ENCODE measurements around the gene OSBPL10.

Gene OSBPL10

DNA sequence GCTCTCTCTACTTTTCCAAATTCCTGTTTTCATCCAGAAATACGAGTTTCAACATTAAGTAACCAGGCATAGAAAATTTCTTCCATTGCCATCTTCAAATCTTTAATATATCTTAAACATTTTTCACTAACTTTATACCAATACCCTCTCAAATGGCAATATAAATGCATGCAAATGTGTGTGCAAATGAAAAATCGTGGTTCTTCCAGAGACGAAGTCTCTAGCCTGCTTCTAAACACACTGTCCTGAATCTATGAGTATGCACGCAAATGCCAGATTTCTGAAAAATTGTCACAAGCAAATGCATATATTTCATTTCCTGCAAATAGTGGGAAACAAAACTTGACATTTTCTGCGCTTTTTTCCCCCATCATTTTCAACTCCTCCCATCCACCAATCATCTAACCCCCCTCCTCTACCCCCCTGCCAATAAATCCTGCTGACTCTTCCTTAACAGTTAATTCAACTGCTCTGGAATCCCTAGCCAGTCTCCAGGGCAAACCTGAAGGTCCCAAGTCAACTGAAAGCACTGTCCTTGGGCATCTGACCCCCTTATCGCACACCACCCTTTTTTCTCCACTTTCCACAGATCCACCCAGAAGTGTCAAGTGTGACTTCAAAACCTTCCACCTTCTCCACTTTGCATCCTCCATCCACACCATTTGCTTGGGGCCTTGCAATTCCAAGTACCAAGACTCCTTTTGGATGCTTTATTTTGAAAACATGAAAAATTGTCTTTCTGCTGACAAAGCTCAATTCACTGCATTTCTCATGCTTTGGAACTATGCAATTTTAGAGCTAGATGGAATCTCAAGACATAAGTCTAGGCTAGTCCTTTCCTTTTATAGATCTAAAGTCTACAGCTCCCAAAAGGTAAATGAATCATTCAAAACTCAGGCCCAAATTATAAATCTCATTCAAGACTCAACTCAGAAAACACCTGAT lies 144.7 kb downstream of the OSBPL10 start:
- intact Hi-C loops (cut with DNase I), result no loop called here
- no peak for DNase-seq

DNA sequence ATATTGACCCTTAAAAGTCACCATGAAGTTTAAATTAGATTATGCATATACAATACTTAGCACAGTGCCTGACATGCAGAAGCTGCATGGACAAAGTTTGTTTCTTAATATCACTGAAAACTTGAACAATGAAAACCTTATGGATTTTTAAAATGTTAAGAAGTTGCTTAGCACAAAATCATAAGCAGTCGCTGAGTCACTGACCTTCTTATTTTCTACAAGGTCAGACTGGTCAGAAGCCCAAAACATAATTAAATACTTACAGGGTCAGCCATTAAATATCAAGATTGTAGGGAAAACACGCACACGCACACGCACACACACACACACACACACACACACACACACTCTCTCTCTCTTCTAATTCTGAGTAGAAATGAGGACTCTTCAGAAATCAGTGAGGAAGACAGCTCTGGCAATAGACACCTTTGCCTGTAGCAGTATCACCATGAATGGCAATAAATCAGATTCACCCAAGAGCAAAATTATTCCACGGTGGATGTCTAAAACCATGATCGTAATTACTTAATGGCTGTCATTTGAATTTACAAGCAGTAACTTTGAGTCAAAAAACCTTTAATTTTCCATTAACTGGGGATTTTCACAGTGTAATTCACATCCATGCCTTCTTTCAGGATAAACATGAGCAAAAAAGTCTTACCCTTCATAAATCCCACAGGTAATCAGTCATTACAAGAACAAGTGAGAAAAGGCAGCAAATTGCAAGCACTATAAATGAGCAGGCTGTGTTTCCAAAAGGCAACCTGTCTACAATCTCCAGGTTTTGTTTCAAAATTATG lies 147.5 kb downstream of the OSBPL10 start:
- DNase-seq, result no peak
- intact Hi-C loops (cut with DNase I), result no loop called here

DNA sequence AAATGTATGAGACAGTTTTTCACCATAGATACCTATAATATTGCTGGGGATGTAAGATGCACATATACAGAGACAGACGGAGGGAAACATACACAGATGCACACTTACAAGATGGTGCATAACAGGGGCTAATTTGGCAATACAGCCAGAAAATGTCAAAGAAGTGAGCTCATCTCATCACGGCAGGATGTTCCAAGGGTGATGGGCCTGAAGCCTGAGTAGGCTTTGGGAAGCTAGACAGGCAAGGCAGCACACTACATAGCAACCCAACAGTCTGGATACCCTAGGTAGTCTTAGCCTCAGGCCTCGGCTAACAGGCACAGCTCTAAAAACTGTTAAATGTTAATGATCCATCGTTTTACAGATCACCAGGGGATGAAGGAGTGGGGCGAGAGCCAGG lies 148.5 kb downstream of the OSBPL10 start:
- intact Hi-C loops (cut with DNase I), result no loop called here
- DNase-seq, result no peak

DNA sequence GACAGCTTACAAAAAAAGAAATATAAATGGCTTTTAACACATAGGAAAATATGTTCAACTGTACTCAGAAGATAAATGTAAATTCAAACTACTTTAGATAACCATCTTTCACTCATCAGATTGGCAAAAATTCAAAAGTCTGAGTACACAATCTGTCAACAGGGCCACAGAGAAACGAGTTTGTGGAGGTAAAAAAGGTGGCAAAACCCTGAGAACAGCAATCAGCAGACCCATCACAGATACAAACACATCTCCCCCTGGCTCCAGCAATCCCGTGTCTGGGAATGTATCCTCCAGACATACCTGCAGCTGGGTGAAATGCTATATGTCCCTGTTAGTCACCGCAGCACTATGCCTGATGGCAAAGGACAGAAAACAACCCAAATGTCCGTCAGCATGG lies 149.5 kb downstream of the OSBPL10 start:
- no peak for DNase-seq
- intact Hi-C loops (cut with DNase I), result no loop called here

DNA sequence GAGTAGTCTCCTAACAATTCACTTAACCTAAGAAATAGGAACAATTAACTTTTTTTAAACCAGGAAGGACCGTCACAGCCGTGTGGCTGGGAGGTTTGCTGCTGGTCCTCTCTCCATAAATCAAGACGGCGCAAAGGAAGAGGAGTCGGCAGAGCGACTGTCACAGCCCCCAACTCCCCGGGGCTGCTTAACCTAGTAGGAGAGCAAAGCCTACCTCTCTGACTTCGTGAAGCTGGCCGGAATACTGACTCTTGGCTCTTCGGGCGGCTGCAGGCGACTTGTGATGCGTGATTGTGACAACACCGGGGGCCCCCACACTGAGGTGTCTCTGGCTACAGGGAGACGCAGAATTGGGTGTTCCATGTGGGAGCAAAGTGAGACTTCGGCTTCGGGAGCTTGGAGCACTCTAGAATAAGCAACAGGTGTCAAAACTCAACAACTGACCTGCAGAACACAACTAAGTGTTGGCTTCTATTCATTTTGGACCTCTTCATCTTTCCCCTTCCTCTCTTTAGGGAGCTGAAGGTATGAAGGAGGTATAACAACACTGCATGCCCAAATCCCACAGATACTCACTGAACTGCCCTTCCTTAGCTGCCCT lies 151.1 kb downstream of the OSBPL10 start:
- intact Hi-C loops (cut with DNase I), result no loop called here
- DNase-seq, result no peak

DNA sequence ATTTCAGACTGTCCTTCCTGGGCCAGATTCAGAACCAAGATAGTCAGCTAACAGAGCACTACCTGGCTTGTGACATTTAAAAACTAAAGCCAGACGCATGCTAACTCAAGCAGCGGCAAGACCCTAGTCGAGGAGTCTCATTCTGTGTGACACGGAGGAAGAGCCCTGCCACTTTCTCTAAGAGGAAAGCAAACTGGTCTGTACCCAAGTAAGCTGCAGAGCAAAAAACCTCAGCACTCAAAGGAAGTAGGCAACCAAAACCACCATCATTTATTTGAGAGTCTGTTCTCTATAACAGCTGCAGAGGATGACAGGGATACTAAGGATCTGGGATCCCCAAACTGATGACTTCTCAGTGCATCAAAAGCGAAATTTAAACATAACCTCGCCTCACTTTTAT lies 152.1 kb downstream of the OSBPL10 start:
- intact Hi-C loops (cut with DNase I), result no loop called here
- no peak for DNase-seq

DNA sequence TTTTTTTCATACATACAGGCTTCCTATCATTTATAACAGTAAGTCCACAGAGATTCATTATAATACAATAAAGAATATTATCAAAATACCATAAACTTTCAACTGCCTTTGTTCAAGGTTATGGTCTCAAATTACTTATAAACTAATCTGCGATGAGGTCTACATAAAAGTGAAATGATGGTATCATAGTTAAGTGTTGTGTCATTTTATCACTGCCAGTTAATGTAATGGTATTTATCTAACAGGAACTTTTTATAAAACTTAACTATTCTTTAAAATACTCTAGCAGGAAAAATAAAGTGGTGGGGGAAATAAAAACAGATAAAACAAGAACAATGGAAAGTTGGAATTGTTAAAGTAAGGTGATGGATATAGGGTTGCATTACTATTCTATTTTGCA lies 153.1 kb downstream of the OSBPL10 start:
- DNase-seq, result no peak
- intact Hi-C loops (cut with DNase I), result no loop called here

DNA sequence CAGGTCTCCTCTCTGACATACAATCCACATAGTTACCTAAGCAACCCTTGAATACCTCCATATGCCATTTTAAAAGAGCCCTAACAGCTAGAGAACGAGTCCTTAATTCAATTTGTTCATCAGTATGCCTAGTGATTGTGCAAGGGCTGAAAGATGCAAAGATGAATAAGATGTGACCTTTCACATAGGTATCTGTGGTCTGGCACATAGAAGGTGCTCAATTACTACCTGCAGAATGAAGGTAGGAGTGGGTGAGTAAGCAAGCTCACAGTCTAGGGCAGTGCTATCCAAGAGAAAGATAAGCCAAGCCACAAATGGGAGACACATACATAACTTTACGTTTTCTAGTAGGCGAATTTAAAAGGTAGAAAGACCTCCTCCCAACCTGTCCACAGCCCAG lies 157.9 kb downstream of the OSBPL10 start:
- DNase-seq, result no peak
- intact Hi-C loops (cut with DNase I), result no loop called here

DNA sequence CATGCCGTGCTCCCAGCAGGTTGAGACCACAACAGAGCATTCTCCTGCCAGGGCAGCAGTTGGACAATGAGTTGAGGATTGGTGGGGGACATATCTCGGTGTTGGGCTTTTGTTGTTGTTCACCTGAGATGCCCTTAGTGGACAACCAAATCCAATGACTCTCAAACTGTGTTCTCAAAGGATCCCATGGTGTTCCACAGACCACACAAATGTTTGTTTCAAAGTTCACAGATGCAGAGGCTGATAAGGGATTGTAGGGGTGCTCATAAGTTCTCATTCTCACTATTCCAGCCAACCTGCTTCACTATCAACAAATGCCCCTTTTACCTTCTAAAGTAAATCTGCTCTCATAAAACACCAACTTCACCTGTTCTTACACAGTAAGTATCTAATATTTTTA lies 159.9 kb downstream of the OSBPL10 start:
- DNase-seq, result no peak
- intact Hi-C loops (cut with DNase I), result no loop called here

DNA sequence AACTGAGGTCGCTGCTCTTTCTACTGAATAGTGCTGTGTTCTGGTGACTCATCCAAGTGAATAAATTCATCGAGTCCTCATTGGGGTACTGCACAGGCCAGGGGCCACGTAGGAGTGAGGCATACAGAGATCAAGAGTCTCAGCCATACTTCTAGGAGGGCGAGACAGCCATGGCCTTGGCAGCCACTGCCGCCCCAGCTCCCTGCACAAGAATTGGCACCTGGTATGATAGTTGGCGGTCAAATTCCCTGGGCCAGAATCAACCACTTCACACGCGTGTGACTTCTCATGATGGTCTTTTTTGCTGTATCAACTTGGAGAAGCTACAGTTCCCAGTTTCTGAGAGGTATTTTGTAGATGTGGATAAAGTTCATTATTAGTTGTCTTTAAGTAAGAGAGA lies 161.6 kb downstream of the OSBPL10 start:
- intact Hi-C loops (cut with DNase I), result no loop called here
- DNase-seq, result no peak

DNA sequence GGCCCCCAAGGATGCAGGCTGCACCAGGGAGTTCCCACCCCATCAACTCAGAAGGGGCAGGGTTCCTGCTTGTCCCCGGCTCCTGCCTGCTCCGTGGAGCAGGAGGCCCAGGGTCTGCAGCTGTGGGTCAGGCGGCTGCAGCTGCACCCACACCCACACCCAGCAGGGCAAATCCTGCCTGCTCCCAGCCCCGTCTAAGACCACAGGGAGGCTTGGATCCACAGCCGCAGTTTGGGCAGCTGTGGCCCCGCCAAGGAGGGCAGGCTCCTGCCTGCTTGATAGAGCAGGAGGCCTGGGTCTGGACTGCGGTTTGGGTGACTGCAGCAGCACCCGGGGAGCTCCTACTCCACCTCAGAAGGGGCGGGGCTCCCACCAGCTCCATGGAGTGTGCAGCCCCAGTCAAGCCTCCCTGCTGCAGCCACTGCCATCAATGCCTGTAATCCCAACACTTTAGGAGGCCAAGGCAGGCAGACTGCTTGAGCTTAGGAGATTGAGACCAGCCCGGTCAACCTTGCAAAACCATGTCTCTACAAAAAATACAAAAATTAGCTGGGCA lies 163.6 kb downstream of the OSBPL10 start:
- intact Hi-C loops (cut with DNase I), result no loop called here
- no peak for DNase-seq

DNA sequence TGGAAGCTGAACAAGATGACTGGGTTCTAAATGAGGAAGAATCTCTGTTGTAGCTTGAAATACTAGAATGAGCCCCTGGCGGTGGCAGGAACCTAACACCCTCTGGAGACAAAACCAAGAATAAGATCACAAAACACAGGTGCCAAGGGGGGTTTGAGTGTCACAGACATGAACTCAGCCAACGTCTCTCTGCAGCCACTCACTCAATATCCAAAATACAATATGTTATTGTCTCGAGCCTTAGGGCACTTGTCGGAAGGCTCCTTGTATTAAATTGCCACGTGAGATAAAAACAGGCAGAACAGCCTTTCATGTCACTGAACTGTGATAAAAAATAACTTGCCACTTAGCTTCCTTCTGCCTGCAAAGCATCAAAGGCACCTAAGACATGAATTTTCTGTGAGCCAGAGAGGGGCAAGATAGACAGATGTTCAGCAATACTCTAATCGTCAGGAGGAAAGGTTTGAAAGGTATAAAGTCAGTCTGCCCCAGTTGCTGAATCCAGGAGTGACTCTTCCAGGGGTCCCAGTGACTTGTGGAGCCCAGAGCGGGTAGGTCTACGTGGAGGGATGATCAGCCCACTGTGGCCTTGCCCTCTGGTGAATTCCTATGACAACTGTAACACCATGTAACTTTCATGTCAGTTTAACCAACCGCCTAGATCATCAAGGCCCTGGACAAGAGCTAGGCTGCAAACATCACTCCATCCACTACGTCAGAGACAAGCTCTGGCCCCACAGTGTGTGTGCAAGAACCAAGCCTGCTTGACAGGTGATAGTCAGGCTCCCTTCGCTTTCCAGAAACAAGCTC lies 165.2 kb downstream of the OSBPL10 start:
- intact Hi-C loops (cut with DNase I), result no loop called here

DNA sequence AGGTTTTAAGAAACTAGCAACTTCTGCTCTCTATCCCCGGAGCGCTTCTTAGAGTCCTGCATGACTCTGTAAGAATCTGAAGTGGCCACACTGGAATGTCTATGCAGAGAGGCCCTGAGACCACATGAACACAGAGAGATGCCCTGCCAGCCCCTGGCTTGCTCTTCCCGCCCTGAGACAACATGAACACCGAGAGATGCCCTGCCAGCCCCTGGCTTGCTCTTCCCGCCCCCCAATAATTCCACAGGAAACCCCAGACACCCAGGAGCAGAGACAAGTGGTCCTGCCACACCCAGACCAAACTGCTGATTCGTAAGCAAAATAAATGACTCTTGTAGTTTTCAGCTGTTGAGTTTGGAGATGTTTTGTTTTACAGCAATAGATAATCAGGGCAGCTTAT lies 166.1 kb downstream of the OSBPL10 start:
- intact Hi-C loops (cut with DNase I), result no loop called here
- no peak for DNase-seq

More for the DNA sequence above, 165.2 kb downstream of the OSBPL10 start:
- no peak for DNase-seq

DNA sequence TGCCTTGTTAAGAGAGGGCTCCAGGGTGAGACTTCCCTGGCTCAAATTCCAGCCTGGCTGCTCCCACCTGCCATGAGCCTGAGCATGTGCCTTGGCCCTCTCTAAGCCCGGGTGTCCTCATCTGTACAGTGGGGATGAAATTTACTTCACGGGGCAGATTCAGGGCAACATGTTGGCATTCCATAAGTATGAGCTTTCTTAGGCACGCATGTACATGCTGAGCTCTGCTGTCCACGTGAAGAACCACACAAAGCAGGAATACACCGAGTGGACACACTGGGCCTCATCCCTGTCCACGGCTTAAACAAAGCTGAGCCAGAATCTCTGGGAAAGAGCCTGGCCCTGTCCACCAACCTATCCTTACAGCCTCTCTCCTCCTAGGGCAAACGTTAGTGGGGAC lies 167.4 kb downstream of the OSBPL10 start:
- intact Hi-C loops (cut with DNase I), result no loop called here
- DNase-seq, result no peak

DNA sequence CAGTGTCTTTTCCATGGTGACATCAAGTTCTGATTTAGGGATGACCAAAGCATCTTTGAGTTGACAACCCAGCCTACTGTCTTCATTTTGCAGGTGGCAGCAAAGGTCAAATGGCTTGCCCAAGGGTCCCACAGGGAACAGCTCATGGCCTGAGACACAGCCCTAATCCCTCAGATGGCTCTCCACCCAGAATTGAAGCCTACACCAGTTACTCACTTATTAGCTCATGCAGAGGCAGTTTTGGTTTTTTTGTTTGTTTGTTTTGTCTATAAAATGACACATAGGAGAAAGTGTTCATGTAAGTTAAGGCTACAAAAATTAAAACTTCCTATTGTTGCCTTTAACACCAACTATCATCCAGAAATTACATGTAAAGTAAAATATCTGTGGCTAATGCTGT lies 167.9 kb downstream of the OSBPL10 start:
- intact Hi-C loops (cut with DNase I), result no loop called here
- no peak for DNase-seq

DNA sequence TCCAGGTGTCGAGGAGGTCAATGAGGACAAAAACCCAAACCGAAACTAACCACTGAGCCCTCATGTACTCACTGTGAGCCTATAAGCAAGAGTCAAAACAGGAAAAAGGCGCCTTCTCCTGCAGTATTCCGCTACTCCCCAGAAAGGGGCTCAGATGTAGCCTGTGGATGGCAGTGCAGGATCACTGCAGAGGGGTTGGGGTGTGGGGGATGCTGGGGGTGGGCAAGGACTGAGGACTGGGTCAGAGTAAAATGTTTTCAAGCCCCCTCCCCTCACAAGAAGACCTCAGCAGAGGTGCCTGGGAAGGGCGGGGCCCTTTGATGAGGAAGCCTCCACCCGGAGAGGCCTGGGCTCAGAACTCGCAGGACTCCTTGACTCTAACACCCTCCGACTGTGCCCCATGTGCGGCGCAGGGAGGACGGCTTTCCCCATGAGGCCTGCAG lies 170.1 kb downstream of the OSBPL10 start:
- no peak for DNase-seq
- intact Hi-C loops (cut with DNase I), result no loop called here

DNA sequence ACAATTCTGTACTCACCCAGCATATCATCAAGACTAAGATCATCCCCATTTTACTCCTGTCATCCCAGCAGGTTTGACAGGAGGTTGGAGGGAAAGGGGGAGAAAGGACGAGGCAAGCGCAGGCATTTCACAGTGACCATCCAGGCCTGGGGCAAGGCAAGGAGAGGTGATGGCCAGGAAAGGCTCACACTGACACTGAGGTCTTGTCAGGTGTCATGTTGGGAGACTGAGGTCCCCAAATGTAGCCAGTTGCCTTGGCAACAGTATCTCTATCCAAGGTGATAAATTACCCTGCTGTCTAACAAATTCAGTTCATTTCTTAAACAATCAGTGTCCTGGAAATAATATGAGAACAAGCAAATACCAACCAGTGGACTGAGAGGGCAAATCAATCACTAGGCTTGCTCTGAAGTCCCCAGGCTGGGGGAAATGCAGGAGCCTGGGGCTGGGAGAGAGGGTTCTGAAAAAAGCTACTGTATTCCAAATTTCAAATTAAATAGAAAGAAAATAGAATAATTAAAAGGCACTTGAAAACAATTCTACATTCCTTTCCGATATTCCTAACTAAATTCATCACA lies 172.8 kb downstream of the OSBPL10 start:
- DNase-seq, result no peak
- intact Hi-C loops (cut with DNase I), result no loop called here

DNA sequence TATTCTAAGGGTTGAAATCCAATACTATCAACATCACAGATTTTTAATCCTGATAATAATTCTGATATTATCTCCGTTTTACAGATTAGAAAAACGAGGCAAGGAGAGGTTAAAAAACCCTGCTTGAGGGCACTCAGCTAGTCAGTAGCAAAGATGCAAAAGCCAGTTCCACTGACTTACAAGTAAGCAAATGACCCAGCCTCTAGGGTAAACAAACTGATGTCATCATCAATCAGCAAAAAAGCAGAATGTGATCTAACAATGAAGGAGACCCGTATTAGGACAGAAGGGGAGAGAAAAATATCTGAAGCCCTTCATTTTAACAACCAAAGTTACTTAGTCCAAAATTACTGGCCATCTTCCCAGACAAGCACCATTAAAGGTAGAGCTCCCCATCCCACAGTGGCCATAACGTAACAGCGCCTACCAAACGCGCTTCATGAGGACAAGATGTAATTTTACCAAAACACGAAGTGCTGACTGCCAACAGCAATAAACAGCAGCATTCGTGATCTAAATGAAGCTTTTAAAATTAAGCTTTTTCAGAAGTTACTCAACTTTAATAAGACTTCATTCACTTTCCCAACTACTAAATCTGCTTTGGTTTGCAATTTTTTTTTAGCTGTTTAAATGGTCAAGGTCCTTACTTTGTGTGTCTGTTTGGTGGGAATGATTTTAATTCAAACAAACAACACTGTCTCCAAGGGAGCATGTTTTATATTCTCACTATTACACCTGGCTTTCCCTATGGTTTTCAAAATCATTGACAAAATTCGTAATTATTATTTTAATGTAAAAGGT lies 176.6 kb downstream of the OSBPL10 start:
- intact Hi-C loops (cut with DNase I), result no loop called here
- no peak for DNase-seq
